Tongue (tissue), 2 donors: ENCODE measurements around the gene ERC1. TPM values are rescaled to one million over a fixed set of nuclear protein-coding genes. Genes with fewer than 3 reads are reported as not detected.
"Not testable (repeated sequence)": the region's sequence is repeated elsewhere in the genome, so short reads cannot be mapped to it uniquely, and the experiment has no call there.

Experiments
- DNase-seq: peaks from one replicate; pipeline ENCODE4 v3.0.0-alpha.2; 2015
- total RNA-seq: library from RNA; depleted of rRNA; stranded (reverse); fragments of >200 nt; gene quantifications from one replicate; pipeline ENCODE4 v1.2.3, GENCODE V29; 2014

ERC1 gene
- total RNA-seq, 1 donor from 2014 or later, result 95.7 TPM

- DNase-seq, result no peak
These were observed 333.1 kb downstream of the ERC1 start for GRCh38 chr12:1324099-1324498.

GRCh38 chr12:1324910-1325309 is 333.9 kb downstream of the ERC1 start:
- no peak for DNase-seq

- no peak for DNase-seq
These were observed 334.6 kb downstream of the ERC1 start for GRCh38 chr12:1325666-1326065.

GRCh38 chr12:1326258-1326657 is 335.2 kb downstream of the ERC1 start:
- no peak for DNase-seq

- DNase-seq, result peak; percentile 19
These were observed 337.4 kb downstream of the ERC1 start for GRCh38 chr12:1328391-1328790.

- no peak for DNase-seq
These were observed 338.9 kb downstream of the ERC1 start for GRCh38 chr12:1329784-1330476.

DNA sequence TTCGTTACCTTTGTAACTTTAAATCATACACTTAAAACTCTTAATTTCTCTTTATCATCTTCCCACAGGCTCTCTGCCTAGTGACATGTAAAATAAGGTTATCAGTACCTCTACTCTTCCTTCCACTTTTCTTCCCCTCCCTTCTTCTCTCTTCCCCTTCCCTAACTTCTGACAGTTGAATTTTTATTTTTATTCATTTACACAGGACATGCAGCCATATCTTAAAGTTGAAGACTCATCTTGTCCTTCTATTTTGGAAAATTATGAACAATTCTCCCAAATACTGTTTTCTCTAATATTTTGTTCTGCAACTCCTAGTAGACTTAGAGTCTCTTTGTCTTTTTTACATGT is 339.4 kb downstream of the ERC1 start:
- DNase-seq, result no peak

DNA sequence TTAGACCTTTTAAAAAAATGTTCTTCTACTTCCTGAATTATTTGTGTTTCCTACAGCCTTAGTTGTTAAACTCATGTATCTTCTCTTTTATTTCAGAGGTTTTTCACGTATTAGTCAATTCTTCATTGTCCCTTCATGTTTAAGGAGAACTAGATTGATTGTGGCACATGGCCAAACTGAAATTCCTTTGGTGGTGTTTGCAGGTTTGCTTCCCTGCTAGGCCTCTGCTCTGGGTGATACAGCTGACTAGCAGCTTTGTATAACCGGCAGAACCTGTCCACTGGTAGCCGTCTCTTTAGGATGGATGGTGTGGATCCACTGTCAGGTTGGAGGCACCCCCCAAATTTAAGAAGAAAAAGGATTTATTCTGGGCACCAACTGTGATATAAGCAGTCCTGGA is 341.3 kb downstream of the ERC1 start:
- peak; percentile 11 for DNase-seq

GRCh38 chr12:1338483-1339177 is 347.6 kb downstream of the ERC1 start:
- no peak for DNase-seq

- DNase-seq, result not testable (repeated sequence)
These were observed 348.1 kb downstream of the ERC1 start for GRCh38 chr12:1339178-1339541.

DNA sequence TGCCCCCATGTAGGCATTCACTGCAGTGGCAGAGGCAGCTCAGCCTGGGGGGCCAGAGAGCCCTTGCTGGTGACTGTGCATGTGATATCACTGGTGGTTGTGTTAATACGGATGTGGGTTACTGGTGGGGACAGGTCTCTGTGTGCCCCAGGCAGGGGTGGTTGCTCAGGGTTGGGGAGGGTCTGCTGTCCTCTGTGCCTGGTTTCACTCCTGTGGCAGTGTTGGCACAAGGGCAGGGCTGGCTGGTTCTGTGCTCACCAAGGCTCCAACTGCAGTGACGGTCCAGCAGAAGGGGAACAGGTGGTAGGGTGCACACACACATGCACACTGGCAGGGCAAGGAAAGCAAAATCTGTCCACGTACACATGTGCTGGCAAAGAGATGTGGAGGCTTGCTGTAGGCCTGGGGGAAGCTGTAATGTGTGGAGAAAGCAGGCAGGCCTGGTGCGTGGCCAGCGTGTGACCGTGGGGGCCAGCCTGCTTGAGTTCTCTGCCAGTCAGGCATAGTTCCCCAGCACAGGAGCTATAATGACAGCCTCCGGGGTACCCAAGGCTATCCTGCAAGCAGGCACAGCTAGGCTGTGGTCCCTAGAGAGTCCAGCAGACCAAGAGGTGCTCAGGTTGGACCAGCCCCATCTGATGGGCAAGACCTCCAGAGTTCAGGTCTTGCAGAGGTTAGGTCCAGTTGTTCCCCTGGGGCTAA is 348.7 kb downstream of the ERC1 start:
- DNase-seq, result peak; percentile 30

- DNase-seq, result not testable (repeated sequence)
These were observed 350.2 kb downstream of the ERC1 start for GRCh38 chr12:1341270-1341669.

DNA sequence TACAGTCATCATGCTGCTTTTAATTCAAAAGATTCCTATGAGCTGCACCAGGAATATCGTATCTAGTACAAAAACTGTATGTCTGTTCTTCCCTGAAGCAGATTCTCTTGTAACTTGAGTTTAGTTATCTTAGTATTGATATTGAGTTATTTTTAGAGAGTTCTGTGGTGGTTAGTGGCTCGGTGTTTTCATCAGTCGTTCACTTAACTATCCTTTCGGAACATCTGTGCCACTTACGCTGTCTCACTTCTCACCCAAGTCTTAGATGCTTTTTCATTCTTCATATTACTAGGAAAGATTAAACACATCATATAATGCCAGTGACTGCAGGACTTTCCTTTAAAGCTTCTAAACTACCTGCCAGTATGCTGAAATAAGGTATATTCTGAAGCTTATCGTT is 352.4 kb downstream of the ERC1 start:
- no peak for DNase-seq

- DNase-seq, result no peak
These were observed 353.2 kb downstream of the ERC1 start for GRCh38 chr12:1344245-1344644.

- no peak for DNase-seq
These were observed 355.1 kb downstream of the ERC1 start for GRCh38 chr12:1346126-1346525.

DNA sequence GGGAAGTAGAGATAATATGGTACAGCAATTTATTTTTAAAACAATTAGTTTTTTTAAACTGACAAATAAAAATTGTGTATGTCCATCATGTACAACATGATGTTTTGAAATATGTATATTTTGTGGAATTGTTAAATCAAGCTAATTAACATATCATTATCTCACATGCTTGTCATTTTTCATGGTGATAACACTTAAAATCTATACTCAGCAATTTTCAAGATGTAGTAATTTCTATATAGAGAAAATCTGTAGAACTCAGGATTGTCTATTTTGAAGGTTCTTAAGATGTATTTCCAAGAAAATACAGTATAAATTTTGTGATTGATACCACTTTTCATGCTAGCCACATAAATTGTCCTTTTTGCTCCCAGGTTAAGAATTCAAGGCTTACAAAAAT is 356.3 kb downstream of the ERC1 start:
- DNase-seq, result no peak

- DNase-seq, result no peak
These were observed 357.6 kb downstream of the ERC1 start for GRCh38 chr12:1348606-1349005.

DNA sequence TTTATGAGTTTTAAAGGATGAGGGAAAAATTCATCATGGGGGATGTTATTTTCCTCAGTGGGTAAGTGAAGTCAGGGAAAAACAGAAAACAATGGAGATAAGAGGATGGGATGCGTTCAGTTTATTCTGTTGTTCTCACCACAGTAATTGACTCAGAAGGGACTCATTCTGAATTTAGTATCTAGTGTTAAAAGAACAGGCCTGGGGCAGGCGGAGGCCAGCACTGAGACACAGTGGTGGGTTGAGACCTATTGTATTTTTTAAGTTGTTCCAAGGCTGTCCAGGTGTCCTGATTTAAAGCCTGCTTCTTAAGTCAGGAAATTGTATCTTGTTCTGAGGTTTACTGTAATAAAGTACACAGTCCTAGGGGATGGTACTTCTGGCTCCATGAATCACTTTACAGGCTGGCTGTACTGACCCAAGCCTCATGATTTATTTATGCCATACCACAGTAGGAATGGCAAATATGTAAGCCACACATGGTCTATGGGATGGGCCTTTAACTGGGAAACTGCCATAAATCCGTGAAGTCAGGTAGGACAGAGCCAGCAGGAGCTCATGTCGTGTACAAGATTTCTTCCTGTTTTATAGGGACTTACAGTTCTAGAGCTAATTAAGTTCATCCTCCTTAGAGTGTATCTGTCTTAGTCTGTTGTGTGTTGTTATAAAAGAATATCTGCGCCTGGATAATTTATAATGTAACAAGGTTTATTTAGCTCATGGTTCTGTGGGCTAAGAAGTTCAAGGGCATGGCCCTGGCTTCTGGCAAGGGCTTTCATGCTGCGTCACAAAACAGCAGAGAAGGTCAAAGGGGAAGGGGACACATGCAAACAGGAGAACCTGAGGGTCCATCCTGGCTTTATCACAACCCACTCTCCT is 359.3 kb downstream of the ERC1 start:
- no peak for DNase-seq

DNA sequence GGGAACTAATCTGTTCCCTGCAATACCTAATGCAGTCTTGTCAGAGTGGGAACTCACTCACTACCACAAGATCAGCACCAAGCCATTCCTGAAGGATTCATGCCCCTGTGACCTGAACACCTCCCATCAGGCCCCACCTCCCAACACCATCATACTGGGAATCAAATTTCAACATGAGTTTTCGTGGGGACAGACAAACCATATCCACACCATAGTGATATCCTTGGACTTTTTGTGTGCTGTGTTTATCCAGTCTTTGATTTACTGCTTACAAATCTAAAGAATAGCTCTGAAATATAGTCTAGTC is 359.9 kb downstream of the ERC1 start:
- no peak for DNase-seq

- DNase-seq, result no peak
These were observed 360.9 kb downstream of the ERC1 start for GRCh38 chr12:1351926-1352325.

DNA sequence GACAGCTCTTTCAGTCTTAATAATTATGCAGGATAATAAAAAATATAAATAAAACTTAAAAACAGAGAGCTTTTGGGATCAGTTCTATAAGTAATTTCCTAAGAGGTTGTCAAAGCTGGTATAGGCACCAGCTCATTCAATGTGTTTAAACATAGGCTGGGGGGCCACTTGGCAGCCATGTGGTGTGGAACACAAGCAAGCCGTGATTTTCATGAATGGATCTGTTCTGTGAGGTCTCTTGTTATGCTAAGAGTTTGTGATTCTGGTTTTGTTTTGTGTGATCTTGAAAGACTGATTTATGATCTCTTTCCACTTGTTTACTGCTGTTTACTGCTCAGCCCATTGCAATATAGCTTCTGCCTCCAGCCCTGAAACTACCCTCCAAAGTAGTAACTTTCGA is 362.4 kb downstream of the ERC1 start:
- DNase-seq, result no peak

GRCh38 chr12:1355396-1355795 is 364.4 kb downstream of the ERC1 start:
- peak; percentile 17 for DNase-seq

DNA sequence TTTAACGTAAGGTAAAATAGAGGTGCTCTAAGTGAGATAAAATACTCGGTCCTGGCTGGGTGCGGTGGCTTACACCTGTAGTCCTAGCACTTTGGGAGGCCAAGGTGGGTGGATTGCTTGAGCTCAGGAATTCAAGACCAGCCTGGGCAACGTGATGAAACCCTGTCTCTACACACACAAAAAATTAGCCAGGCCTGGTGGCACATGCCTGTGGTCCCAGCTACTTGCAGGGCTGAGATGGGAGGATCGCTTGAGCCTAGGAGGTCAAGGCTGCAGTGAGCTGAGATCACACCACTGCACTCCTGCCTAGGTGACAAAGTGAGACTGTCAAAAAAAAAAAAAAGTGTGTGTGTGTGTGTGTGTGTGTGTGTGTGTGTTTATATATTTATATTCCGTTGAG is 364.8 kb downstream of the ERC1 start:
- not testable (repeated sequence) for DNase-seq
